B cell (primary cell): ENCODE data around the gene OLIG3.

Source experiments
- CTCF ChIP-seq: fragments of 200-600 bp; IDR thresholded peaks from one replicate; pipeline ENCODE4 v1.8.0; 2022; ENCODE audit warnings: antibody characterized with exemption, mild to moderate bottlenecking
- EZH2 ChIP-seq: IDR thresholded peaks from 2 replicates; pipeline ENCODE4 v1.6.1; 2012; ENCODE audit warnings: borderline replicate concordance, low read depth, mild to moderate bottlenecking, moderate library complexity, low read length; ENCODE audit not compliant: insufficient read depth, poor library complexity, severe bottlenecking

DNA sequence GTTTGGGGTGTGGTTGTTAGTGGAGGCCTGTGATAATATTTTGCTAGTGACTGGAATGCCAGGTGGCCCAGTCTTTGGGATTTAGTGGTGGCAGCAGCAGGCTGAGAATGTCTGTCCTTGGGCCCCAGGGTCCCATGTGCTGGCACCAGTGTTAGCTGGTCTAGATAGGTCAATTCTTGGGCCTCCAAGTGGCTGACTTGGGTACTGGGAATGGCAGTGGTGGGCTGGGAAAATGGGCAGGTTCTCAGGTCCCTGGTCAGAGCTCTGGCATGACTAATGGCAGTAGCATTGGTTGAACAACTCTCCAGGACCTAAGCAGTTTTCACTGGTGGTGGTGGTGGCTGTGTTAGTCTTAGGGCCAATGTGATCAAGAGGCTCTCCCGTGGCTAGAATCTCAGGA is 50.3 kb downstream of the OLIG3 start:
- TF ChIP-seq CTCF (no peak), EZH2 (no peak)
